Measurements from ENCODE around the gene CCDC6. TPM values are rescaled to one million over a fixed set of nuclear protein-coding genes. Genes with fewer than 3 reads are reported as not detected.

Gene CCDC6
- total and polyA plus RNA-seq, 2 experiments from 2014 or later = 22.3 to 49.8 TPM

- H4K20me1 ChIP-seq (ENCODE audit: insufficient read depth, poor library complexity, severe bottlenecking) = peaks cover 45% of the 10 kb centered on the region
- no peaks in the 10 kb centered on the region for H3K9me3 ChIP-seq (ENCODE audit: low read depth)
- no peak overlapping the region for H2AFZ ChIP-seq
- H3K4me1 ChIP-seq (ENCODE audit: insufficient read depth) = peaks cover 7% of the 10 kb centered on the region
- TF ChIP-seq EZH2 (IDR thresholded peaks at IDR 0.05; ENCODE audit: borderline replicate concordance) (no peak), EZH2phosphoT487 (IDR thresholded peaks at IDR 0.05; ENCODE audit: low read depth, severe bottlenecking, unreplicated experiment) (no peak), CTCF (IDR thresholded peaks at IDR 0.05; ENCODE audit: poor library complexity) (no peak)
- DNase-seq (ENCODE audit: low spot score) = no peak
- peaks cover 93% of the 10 kb centered on the region for H3K79me2 ChIP-seq
- no peaks in the 10 kb centered on the region for H3K36me3 ChIP-seq (replicated peaks; ENCODE audit: insufficient read depth, low read depth)
- no peaks in the 10 kb centered on the region for H3K9me2 ChIP-seq (replicated peaks; ENCODE audit: insufficient read depth)
- H3K4me3 ChIP-seq = no peak overlapping the region
- no peaks in the 10 kb centered on the region for H3K27me3 ChIP-seq
- H3K4me2 ChIP-seq = no peak overlapping the region
- 94% methylated on average over 4 of the region's 6 CpGs for whole genome bisulfite sequencing (ENCODE audit: low lambda C conversion rate, missing lambda C conversion rate)
- H3K27ac ChIP-seq = no peak overlapping the region
Observed at GRCh38 chr10:59881640-59882039, 24.7 kb downstream of the CCDC6 start.

DNA sequence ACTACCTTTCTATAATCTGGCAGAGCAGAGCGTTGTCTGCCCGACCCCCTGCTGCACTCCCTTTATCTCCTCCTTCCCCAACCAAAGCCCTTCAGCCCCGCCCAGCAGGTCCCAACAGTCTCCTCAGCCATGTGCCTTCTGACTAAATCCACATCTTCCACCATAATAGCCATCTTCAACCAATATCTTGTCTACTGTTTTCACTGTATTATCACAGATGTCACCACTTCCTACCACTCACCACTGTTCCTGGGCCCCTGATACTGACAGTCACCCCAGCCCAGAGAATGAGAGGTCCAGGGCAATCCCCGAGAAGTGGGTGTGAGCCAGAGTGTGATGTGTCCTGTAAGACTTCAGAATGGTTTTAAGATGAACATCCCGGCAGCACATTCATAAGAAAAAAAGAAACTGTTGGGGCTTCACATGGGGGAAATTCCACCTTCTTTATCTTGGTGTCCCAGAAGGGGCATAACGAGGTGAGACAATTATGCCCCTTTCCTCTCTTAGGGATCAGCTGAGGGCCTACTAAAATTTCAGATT is 25.3 kb downstream of the CCDC6 start:
- no peak for DNase-seq (ENCODE audit: low spot score)
- no peaks in the 10 kb centered on the region for H3K9me3 ChIP-seq (ENCODE audit: low read depth)
- peaks cover 47% of the 10 kb centered on the region for H4K20me1 ChIP-seq (ENCODE audit: insufficient read depth, poor library complexity, severe bottlenecking)
- WGBS (ENCODE audit: low lambda C conversion rate, missing lambda C conversion rate) = 91% methylated on average over 5 of the region's 6 CpGs
- H3K4me1 ChIP-seq (ENCODE audit: insufficient read depth) = peaks cover 4% of the 10 kb centered on the region
- peaks cover 93% of the 10 kb centered on the region for H3K79me2 ChIP-seq
- H3K27ac ChIP-seq = no peak overlapping the region
- H3K4me2 ChIP-seq = no peak overlapping the region
- H3K36me3 ChIP-seq (replicated peaks; ENCODE audit: insufficient read depth, low read depth) = no peaks in the 10 kb centered on the region
- H3K4me3 ChIP-seq = no peak overlapping the region
- TF ChIP-seq EZH2phosphoT487 (IDR thresholded peaks at IDR 0.05; ENCODE audit: low read depth, severe bottlenecking, unreplicated experiment) (no peak), EZH2 (IDR thresholded peaks at IDR 0.05; ENCODE audit: borderline replicate concordance) (no peak), CTCF (IDR thresholded peaks at IDR 0.05; ENCODE audit: poor library complexity) (no peak)
- no peaks in the 10 kb centered on the region for H3K27me3 ChIP-seq
- no peaks in the 10 kb centered on the region for H3K9me2 ChIP-seq (replicated peaks; ENCODE audit: insufficient read depth)
- H2AFZ ChIP-seq = no peak overlapping the region

DNA sequence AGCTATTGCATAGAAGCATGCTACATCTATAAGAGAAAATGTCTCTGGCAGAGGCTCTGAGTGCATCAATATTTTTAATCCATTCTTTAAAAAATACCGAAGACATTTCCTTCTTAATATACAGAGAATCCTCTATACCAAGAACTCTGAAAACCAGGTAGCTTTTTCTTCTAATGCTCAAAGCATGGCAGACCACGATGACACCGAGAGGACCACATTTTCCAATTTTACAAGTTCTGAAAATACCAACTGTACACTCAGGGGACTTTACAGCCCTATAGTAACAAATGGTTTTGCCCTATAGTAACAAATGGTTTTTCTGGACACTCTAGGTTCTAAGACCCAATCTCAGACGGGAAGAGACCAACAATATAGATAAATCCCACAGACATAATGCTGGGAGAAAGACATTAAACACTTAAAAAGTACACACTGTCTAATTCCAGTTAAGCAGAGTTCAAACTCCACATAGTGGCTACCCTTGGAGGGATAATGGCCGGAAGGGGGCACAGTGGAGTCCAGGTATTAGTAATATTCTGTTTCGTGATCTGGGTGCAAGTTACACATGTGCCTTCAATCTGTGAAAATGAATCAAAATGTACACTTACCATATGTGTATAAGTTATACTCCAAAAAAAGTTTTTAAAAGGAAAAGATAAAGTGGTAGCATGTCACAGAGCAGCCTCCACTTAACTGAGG is 26.2 kb downstream of the CCDC6 start:
- no peak overlapping the region for H2AFZ ChIP-seq
- H3K36me3 ChIP-seq (replicated peaks; ENCODE audit: insufficient read depth, low read depth) = no peaks in the 10 kb centered on the region
- no peak for DNase-seq (ENCODE audit: low spot score)
- H4K20me1 ChIP-seq (ENCODE audit: insufficient read depth, poor library complexity, severe bottlenecking) = peaks cover 51% of the 10 kb centered on the region
- H3K4me3 ChIP-seq = no peak overlapping the region
- no peaks in the 10 kb centered on the region for H3K27me3 ChIP-seq
- H3K4me2 ChIP-seq = no peak overlapping the region
- 75% methylated on average over 6 of the region's 6 CpGs for WGBS (ENCODE audit: low lambda C conversion rate, missing lambda C conversion rate)
- peaks cover under 1% of the 10 kb centered on the region for H3K4me1 ChIP-seq (ENCODE audit: insufficient read depth)
- no peak overlapping the region for H3K27ac ChIP-seq
- H3K9me3 ChIP-seq (ENCODE audit: low read depth) = no peaks in the 10 kb centered on the region
- H3K9me2 ChIP-seq (replicated peaks; ENCODE audit: insufficient read depth) = no peaks in the 10 kb centered on the region
- no peak for TF ChIP-seq CTCF (IDR thresholded peaks at IDR 0.05; ENCODE audit: poor library complexity)
- no peak for TF ChIP-seq EZH2phosphoT487 (IDR thresholded peaks at IDR 0.05; ENCODE audit: low read depth, severe bottlenecking, unreplicated experiment)
- TF ChIP-seq EZH2 (IDR thresholded peaks at IDR 0.05; ENCODE audit: borderline replicate concordance) = no peak
- peaks cover 93% of the 10 kb centered on the region for H3K79me2 ChIP-seq
